Brain microvascular endothelial cell (primary cell): Measurements from ENCODE around the gene RHBDD1.
A peak's percentile ranks its signal among the peaks of the same experiment; 100 is the strongest.

ENCODE experiments used
- DNase-seq: peaks from one replicate; pipeline ENCODE4 v3.0.0-alpha.2; 2020
- H3K27ac ChIP-seq: fragments of 250-450 bp; sonication (Bioruptor Pico); 2 replicates; pipeline ENCODE4 v1.5.1; 2020; ENCODE audit warnings: mild to moderate bottlenecking, moderate library complexity
- H3K27me3 ChIP-seq: fragments of 250-450 bp; sonication (Bioruptor Pico); replicated peaks from 2 replicates; pipeline ENCODE4 v1.5.1; 2020; ENCODE audit warnings: mild to moderate bottlenecking
- H3K36me3 ChIP-seq: fragments of 250-450 bp; sonication (Bioruptor Pico); replicated peaks from 2 replicates; pipeline ENCODE4 v1.5.1; 2020; ENCODE audit warnings: mild to moderate bottlenecking
- H3K4me3 ChIP-seq: 2 replicates; pipeline ENCODE4 v1.5.1; 2011; ENCODE audit warnings: low read depth, mild to moderate bottlenecking, control low read depth, low read length, moderate library complexity
- in situ Hi-C: cut with HindIII; loops from 2 replicates; pipeline ENCODE4 v1.10.0; 2017; ENCODE audit warnings: low sequenced_read_pairs, low pct_ligation_motif_present
- TF ChIP-seq, protein P1 (sequence below): IDR thresholded peaks from 2 replicates; pipeline ENCODE4 v1.5.1; 2011; ENCODE audit warnings: low read depth, mild to moderate bottlenecking, moderate library complexity, low read length, control low read depth, inconsistent platforms; ENCODE audit errors: missing control alignments

Gene RHBDD1

DNA sequence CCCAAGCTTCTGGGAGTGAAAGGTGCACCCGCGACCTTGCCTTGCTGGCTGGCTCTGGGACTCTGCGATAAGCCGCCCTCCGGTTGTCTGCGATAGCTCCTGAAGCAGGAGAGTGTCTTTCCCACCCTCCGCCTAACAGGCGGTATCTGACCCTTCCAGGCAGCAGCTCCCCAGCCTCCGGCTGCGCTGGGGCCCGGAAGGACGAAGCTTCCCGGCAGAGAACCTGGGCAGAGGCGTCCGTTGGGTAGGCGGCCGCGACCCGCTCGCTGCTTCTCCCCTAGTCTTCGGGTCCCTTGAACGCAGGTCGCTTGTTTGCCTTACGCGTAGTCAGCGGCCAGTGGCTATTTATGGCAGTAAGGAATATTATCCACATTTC is 446 bp upstream of the RHBDD1 start:
- H3K27me3 ChIP-seq = no peaks in the 10 kb centered on the region
- TF ChIP-seq, protein P1, sequence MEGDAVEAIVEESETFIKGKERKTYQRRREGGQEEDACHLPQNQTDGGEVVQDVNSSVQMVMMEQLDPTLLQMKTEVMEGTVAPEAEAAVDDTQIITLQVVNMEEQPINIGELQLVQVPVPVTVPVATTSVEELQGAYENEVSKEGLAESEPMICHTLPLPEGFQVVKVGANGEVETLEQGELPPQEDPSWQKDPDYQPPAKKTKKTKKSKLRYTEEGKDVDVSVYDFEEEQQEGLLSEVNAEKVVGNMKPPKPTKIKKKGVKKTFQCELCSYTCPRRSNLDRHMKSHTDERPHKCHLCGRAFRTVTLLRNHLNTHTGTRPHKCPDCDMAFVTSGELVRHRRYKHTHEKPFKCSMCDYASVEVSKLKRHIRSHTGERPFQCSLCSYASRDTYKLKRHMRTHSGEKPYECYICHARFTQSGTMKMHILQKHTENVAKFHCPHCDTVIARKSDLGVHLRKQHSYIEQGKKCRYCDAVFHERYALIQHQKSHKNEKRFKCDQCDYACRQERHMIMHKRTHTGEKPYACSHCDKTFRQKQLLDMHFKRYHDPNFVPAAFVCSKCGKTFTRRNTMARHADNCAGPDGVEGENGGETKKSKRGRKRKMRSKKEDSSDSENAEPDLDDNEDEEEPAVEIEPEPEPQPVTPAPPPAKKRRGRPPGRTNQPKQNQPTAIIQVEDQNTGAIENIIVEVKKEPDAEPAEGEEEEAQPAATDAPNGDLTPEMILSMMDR = peak; percentile 2
- no peaks in the 10 kb centered on the region for H3K36me3 ChIP-seq
- no peak for DNase-seq
- in situ Hi-C loops = no loop called here
- peak overlapping the region; percentile 68 for H3K4me3 ChIP-seq
- H3K27ac ChIP-seq = peak overlapping the region; percentile 96

DNA sequence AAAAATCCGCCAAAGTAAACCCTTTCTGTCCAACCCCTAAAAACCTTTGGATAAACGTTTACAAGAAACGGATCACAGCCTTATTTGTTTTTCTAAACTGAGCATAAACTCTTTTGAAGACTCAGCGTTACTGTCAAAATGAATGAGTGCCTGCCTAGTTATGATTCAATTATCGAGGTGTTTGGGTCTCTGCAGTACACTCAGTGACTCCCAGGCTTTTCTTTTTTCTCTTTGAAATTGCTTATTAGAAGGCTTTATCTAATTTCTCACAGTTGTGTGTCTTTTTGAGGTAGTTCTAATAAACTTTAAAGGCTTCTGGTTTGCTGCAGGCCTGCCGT is 663 bp downstream of the RHBDD1 start:
- Histone ChIP-seq H3K36me3 (no peaks in the 10 kb centered on the region), H3K27ac (peak overlapping the region; percentile 96), H3K27me3 (no peaks in the 10 kb centered on the region), H3K4me3 (peak overlapping the region; percentile 68)
- no peak for DNase-seq
- in situ Hi-C loops = no loop called here
- TF ChIP-seq, protein P1 = no peak

DNA sequence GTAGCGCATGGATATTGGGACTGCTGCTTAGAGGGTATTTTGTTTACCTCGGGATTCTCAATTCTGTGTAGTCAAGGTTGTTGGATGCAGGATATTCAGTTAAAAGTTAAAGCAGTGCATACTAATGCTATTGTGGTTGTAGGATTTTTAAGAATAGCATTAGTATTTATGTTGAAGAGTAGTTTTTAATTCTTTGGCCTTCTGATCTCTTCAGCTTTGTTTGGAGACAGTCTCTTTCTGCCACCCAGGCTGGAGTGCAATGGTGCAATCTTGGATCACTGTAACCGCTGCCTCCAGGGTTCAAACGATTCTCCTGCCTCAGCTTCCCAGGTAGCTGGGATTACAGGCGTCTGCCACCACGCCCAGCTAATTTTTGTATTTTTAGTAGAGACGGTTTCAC is 1.5 kb downstream of the RHBDD1 start:
- in situ Hi-C loops = no loop called here
- Histone ChIP-seq H3K27ac (no peak overlapping the region), H3K4me3 (no peak overlapping the region), H3K27me3 (no peaks in the 10 kb centered on the region), H3K36me3 (no peaks in the 10 kb centered on the region)
- DNase-seq = no peak
- TF ChIP-seq, protein P1 = no peak

DNA sequence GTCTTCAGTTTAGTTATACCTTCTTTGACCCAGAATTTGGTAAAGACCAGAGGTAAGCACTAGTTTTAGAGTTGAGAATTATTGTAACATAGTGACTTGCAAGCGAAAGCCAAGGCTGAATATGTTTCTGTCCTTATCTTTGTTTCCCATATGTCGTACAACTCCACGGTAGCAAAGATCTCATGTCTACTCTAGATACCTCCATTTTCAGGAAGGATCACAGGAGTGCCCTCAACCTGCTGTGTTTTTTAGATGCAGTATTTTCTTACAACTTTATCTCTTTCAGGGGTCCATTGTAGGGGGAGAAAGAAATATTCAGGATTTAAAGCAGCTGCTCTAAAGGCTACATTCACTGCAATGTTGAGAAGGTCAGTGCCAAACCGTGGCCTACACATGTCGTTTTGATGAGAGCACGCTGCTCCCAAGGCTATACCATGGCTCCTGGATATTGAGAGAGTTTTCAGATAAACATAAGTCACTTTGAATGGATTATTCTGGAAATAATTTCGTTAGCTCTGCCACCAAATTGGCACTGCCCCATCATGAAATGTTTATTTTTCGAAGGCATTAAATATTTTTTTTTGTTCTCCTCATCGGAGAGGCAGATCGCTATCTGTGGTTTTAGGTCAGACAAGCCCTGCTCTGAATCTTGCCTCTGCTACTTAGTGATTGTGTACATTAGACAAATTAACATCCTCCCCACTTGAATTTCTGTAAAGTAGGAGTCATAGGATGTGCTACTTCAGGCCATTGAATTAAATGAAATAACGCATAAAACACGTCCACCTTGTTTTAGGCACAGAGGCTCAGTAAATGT is 2.1 kb downstream of the RHBDD1 start:
- in situ Hi-C loops = no loop called here
- no peak for DNase-seq
- Histone ChIP-seq H3K27me3 (no peaks in the 10 kb centered on the region), H3K27ac (no peak overlapping the region), H3K36me3 (no peaks in the 10 kb centered on the region), H3K4me3 (no peak overlapping the region)
- TF ChIP-seq, protein P1 = no peak

DNA sequence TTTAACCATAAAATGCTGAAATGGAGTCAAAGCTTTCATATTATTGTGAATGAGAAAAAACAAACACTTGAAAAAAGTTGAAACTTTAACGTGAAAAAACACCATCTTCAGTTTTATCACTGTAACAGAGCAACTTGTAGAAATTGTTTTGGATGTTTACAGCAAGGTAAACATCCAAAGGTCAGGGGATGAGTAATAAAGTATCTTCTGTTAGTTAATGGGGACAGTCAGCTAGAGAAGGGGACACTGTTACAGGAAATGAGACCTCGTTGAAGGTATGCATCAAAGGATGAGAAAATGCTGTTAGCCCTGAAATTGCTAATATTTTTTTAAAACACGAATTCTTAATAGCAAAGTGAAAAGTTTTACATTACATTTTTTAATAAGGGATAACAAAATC is 2.9 kb downstream of the RHBDD1 start:
- DNase-seq = no peak
- no peaks in the 10 kb centered on the region for H3K36me3 ChIP-seq
- H3K27me3 ChIP-seq = no peaks in the 10 kb centered on the region
- in situ Hi-C loops = no loop called here
- H3K27ac ChIP-seq = no peak overlapping the region
- no peak overlapping the region for H3K4me3 ChIP-seq
- TF ChIP-seq, protein P1 = no peak

DNA sequence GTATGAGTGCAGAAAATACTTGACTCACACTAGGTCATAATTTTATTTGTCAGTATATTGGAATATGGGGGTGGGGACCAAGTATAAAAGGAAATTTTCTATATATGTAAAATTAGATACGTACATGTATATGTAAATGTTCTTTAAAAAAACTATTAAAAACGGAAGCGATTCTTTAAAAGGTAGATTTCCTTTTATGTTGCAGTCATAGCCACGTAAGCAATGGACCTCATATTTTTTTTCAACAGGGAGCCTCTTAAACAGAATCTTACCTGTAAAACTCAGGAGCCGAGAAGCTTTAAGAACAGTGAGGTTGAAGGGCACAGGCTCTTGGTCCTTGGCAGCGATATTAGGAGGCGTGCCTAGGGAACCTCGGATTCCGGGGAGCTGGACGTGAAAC is 3.3 kb downstream of the RHBDD1 start:
- Histone ChIP-seq H3K27ac (no peak overlapping the region), H3K36me3 (no peaks in the 10 kb centered on the region), H3K4me3 (no peak overlapping the region), H3K27me3 (no peaks in the 10 kb centered on the region)
- in situ Hi-C loops = no loop called here
- TF ChIP-seq, protein P1 = no peak
- DNase-seq = no peak
